ENCODE data around the gene CISD3.

CISD3 gene

DNA sequence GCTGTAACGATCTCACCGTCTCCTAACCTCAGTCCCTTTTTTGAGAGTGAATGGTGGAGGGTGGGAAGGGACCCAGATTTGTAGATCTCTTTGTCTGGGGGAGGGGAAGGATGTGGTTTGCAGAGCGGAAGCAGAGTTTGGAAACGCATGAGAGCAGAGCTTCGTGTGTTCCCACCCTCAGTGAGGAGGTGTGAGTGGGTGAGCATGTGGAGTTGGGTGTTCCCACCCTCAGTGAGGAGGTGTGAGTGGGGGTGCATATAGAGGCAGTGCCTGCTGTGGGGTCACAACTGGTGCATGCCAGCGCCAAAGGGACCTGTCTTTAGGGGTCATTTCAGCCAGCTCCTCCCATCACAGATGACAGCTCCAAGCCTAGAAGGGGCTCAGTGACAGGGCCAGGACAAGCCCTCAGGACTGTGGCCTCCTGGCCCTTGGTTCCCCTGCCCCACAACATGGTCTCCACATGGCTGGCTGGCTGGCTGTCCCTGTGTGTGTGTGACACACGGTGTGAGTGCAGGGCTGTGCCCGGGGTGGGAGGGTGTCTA lies 1.8 kb upstream of the CISD3 start:
- DNase-seq (ENCODE audit: low spot score) = no peak

DNA sequence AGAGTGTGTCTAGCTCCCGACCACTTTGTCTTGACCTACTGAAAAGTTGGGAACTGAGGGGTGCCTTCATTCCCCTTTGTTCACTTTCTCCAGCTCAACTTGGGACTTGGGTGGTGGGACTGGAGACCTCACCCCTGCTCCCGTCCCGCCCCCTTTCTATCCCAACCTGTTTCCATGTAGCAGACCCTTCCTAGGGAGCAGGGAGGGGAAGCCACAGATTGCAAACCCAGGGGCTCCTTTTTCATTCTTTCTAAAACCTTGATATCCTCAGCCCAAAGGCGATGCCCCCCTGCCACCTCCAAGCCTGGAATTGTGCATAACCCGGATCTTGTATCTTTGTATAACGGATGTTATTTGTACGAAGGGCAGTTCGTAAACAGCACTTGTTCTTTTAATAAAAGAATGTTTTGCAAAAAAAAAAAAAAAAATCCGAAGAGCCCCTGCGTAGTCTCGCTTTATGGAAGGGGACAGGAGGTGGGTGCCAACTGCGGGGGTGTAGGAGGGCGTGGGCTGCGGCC lies 714 bp upstream of the CISD3 start:
- no peak for DNase-seq (ENCODE audit: low spot score)

DNA sequence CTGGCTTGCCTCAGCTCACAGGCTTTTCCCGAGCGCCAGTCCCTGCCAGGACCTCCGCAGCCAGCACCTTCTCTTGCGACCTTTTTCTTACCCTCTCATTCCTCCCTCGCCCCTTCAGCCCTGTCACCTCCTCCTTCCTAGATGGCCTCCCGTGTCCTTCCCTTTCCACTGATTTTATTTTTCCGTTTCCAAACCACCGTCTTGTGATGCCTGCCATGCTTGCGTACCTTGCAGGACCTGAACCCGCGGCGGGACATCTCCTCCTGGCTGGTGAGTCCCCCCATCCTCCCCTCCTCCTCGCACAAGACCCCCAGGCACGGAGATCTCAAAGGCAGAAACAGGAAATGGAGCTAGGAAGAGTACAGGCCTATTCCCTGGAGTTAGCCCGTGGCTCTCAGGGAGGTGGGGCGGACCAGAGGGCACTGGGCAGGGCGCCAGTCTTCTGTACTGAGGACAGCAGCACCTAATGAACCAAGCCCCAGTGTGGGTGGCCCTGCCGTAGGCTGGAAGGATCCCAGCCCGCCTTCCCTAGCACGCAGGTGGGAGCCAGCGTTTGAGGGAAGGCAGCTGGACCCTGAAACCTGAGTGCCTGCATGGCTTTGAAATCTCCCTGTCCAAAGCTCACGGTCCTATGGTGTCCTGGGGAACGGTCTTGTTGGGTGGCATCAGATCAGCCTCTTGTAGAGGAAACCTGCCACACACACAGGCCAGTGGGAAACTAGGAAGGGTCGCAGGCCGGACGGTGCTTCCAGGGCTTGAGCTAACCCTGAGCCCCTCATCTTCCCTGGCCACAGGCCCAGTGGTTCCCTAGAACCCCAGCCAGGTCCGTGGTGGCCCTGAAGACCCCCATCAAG lies 612 bp downstream of the CISD3 start:
- DNase-seq (ENCODE audit: low spot score) = peak; percentile 69

DNA sequence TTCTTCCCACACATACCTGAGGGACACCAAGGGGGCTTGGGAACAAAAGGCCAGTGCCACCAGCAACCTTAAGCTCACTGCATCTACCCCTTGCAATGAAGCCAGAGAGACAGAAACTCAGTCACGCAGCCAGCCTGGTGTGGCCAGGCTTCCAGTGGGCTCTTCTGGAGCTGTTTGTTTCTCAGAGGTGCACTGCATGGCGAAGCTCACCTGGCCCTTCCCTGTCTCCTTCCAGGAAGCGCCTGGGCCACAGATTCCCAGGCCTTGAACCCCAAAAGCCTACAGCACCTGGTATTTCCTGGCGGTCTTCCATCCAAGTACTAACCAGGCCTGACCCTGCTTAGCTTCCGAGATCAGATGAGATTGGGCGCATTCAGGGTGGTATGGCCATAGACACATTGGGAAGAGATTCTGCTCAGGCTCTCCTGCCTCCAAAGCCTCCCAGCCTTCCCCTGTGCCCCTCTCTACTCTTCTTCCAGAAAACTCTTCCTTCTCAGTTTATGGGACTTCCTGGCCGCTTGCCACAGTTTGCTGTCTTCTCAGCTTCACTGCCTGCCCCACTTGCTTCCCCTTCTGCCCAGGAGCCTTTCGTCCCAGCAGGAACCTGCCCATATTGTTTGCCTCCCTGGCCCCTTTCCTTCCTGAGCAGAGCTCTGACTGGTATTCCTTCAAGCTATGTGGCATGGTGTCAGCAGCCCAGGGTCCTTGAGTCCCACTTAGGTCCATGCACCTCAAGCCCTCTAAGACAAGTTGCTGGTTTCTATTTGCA lies 1.6 kb downstream of the CISD3 start:
- no peak for DNase-seq (ENCODE audit: low spot score)

DNA sequence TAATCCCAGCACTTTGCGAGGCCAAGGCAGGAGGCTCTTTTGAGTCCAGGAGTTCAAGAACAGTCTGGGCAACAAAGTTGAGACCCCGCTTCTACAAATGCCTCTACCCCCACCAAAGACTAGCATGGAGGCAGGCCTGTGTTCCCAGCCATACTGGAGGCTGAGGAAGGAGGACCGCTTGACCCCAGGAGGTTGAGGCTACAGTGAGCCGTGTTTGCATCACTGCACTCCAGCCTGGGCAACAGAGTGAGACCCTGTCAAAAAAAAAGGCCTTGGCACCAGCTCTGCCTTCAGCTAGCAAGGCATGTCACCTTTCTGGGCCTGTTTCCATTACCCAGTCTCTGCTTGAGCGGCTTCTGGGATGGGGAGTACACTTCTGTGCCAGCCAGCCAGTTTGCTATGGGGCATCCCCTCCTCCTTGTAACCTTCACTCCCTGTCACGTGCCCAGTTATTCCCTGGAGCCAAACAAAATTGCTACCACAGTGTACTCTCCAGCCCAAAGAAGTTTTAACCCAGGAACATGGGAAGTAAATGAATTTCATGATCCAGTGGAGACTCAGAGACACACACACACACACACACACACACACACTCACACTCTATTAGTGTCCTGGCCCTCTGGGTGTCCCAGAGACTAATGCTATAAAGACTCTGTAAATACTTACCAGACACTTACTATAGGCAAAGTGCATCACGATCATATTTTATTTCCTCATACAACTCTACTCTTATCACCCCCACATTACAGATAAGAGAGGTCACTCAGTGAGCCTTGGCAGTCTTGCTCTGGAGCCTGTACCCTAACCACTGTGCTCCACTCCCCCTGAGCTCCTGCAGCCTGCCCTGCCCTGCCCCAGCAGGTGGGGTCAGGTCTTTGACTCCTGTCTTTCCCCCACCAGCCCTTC lies 2.5 kb downstream of the CISD3 start:
- no peak for DNase-seq (ENCODE audit: low spot score)

DNA sequence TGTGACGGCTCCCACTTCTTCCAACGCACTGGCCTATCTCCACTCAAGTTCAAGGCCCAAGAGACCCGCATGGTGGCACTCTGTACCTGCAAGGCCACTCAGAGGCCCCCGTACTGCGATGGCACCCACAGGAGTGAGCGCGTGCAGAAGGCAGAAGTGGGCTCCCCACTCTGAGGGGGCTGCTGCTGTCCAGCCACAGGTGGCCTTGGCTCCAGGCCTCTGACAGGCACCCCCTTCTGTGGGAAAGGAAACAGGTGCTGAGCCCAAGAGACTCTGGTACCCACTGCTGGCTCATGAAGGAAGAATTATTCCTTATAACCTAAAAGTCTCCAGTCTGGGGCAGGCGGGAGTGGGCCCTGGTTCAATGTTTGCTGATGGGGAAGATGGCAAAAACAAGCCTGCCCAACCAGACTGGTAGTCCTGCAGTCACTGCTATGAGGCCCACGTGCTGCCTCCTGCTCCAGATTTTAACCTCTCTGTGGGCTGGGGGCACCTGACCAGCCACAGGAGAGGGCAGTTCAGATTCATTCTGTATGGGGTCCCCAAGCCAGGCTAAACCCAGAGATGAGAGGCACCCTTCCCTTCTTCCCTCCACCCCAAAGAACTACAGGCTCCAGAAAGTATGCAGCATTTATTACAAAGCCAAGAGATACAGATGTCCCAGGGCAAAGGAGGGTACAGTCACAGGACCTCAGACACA lies 3.3 kb downstream of the CISD3 start:
- DNase-seq (ENCODE audit: low spot score) = no peak

DNA sequence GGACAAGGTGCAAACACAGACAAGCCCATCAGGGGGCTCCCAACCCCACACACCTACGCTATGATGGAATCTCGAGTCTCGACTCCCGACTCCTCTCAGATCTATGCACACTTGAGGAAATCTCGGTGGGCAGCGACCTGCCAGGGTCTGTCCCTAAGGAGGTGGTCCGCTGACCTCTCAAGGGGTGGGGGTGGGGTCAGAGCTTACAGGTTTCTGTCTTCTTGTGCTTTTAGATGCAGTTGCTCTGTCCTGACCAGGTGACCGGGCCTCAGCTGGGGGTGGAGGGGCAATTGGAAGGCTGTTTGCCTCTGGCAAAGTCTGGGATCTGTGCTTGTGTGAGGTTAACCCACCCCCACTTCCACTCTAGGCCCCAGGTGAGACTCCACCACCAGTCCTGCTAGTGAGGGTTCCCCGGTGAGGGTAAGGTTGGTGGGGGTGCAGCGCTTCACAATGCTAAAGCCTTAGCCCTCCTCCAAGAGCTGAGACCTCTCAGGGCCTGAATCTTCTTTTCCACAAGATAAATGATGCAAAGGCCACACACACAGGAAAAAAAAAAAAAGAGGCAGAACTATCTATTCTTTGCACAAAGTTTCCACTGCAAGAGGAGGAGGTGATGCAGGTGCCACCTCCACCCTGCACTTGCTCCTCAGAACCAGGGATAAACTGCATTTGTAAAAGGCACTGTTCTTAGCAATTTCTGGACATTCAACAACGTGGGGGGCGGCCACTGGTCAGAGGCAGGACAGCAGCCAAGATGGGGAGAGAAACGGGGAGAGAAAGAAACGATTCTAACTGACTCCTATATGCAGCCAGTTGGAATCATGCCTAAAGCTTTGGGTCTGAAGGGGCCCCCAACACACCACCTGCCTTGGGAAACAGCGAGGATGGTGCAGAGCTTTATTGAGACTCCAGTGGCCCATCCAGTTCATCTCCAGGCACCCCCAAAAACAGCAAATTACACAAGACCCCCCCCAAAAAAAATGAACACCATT lies 4.1 kb downstream of the CISD3 start:
- DNase-seq (ENCODE audit: low spot score) = no peak

DNA sequence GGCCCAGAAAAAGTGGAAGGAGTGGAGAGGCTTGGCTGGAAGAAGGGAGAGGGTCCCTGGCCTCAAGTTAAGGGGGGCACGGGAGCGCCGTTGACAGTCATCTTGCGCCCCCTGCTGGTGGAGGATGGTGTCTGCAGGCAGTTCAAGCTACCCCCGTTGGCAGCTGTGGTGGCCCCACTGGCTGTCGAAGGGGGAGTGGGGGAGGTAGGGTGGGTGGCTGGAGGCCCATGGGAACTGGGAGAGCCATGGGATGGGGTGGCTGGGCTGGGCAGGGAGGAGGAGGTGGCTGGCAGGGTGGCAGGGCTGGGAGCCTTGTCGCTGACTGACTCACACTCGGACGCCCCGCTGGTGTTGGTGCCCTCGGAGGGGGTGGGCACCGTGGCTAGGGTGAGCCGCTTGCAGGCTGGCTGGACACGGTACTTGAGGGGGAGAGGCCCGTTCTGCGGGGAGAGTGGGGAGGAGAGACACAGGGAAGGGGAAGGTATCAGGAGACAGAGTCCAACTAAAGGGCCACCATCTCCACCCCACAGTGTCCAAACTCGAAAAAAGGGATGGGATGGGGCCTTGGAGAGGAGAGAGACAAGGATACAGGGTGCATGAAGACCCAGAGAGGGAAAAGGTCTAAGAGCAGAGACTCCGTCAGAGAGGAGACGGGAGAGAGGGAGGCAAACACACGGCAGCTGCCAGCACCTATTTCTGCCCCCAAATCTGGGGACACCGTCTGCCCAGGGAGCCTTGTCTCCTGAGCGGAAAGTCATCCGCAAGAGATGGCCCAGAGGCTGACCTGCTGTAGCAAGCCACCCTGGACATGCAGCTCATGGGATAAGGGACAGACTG lies 5.2 kb downstream of the CISD3 start:
- peak; percentile 85 for DNase-seq (ENCODE audit: low spot score)

DNA sequence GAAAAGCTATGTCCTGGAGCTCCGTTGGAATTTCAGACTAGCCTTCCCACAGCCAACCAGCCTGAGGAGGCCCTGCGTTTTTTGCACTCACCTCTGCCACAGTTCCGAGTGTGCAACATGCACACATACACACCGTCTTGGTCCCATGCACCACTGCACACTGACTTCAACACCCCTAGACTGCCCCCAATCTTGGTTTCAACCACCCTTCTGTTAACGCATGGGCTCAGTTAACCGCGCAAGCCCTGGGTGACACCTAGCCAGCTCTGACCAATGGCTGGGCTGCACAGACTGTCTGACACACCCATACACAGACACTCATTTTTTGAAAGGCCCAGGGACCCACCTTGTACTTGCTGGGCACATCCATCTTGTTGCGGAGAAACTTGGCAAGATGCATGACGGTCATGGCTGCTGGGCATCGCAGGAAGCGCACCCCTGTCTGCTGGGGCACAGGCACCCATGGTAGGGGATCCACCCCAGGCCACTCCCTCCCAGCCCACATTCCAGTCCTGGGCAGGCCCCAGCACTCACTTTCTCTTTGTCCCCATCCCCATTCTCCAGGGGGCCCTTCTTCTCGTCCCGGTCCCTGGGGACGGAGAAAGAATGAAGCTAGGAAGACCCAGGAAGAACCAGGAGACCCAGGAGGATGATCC lies 8.0 kb downstream of the CISD3 start:
- no peak for DNase-seq (ENCODE audit: low spot score)

DNA sequence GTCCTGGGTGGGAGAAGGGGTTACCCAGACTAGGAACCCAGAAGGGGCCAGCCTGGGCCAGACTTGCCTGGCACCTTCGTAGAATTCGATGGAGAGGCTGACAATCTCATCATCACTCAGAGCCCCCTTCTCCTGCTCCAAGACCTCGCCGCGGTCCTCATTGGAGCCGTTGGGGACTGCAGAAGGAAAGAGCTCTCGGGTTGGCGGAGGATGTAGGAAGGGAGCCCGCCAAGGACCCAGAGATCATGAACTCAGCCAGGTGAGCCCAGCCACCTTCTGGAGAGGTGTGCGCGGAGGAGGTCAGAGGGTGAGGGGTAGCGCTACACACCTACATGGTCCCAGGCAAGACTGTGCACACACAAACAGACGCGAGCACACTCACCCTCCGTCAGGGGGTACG lies 8.5 kb downstream of the CISD3 start:
- no peak for DNase-seq (ENCODE audit: low spot score)

DNA sequence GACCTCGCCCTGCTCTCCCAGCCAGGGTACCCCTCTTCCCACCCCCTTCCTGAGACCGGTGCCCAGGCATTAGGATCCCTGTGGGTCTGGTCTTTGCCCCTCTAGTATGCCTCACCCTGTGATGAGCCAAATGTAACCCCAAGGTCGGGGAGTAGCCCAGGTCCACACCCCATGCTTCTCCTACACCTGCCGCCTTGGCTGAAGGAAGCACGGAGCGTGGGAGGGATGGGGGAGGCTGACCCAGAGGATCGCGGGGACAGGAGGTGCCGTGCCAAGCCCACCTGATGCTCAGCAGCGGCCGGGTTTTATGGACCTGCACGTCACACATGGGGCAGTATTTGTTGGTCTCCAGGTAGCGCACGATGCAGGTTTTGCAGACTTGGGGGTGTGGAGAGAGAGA lies 9.2 kb downstream of the CISD3 start:
- DNase-seq (ENCODE audit: low spot score) = no peak

DNA sequence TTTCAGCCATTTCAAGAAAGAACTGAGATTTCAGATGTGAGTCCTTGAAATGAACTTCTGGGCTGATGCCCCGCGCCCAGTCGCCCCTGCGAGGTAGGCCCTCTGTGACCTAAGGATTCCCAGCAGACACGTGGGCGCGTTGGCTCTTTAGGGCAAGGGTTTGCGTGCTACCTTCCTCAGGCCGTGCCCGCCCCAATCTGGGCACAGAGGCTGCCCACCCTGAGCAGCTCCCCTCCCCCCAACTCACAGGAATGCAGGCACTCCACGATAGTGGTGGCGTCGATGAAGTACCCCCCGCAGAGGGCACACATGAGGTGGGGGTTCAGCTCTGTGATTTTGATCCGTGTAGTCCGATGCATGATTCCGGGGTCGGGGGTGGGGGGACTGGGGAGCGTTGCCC lies 9.9 kb downstream of the CISD3 start:
- DNase-seq (ENCODE audit: low spot score) = no peak

DNA sequence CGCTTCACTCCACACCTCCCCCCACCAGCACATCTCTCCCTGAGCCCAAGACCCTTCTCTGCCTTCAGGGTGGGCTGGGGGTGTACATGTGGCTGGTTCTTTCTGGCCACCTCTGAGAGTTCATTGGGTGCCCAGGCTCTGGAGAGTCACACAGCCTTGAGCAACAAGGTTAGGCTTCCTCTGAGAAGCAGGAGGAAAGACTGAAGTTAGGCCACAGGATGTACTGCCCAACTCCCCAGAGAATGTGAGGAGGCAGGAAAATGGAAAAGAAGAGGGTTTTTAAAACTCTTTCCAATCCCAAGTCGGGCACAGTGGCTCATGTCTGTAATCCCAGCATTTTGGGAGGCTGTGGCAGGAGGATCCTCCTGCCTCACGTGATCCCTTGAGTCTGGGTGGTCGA lies 10.7 kb downstream of the CISD3 start:
- DNase-seq (ENCODE audit: low spot score) = no peak

DNA sequence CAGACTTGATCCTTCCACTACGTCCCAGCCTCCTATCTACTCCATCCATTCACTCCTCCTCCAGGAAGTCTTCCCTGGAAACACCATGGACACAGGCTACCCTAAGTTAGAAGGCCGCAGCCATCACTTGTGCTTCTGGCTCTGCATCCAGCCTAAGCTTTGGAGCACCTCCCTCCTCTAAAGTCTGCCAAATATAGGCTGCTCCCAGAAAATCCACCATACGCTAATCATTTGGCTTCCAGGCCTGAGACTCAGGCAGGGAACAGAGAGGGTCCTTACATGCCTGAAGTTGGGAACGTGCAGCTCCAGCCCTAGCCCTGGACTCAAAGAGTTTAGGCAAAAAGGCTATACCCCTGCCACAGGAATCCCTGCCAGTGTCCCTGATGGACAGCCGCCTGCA lies 11.3 kb downstream of the CISD3 start:
- DNase-seq (ENCODE audit: low spot score) = no peak

DNA sequence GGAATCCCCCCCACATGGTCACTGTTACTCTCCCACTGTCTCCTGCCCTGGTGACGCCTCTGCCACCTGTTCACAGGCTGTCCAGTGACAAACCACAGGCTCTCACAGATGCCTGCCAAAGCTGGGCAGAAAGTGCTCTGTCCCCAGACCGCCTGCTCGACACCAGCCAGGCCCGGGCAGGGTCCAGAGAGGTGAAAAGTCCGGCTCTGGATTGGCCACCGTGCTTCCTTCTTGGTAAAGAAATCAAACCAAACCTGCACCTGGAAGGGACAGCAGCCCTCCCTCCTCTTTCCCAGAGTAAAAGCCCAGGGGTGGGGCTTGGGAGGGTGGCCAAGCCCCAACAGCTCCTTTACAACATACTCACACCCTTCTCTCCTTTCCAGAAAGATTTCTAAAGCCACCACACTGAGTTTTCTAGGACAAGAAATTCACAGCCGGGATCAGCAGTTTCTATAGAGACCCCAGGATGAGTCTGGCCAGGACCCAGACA lies 11.8 kb downstream of the CISD3 start:
- no peak for DNase-seq (ENCODE audit: low spot score)

DNA sequence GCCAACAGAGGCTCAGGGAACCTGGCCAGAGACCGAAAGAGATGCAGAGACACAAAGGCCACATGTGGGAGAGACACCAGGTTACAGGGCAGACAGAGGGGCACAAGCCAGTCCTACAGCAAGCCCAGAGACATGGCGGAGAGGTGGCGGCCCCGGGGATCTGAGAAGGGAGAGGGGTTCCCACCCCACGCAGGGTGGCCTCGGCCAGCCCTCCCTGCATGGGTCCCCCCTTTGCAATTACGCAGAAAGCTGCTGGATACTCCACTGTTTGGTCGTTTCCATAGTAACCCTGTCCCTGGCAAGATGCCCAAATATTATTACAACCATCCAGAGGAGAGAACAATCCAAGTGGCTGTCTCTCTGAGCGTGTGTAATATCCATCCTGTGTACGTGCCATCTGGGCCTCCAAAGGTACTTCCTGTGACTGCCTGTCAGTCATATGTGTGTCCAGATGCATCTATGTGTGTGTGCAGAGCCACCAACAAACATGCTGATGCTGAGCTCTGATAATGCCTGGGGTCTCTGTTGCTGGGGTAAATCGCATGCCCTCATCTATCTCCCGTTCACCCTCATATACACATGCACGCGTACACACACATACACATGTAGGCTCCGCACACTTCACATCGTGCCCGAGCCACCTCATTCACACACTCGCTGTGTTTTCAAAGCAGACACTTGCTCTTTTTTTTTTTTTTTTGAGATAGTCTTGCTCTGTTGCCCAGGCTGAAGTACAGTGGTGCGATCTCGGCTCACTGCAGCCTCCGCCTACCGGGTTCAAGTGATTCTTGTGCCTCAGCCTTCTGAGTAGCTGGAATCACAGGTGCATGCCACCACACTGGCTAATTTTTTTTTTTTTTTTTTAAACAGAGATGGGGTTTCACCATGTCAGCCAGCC lies 12.5 kb downstream of the CISD3 start:
- peak; percentile 74 for DNase-seq (ENCODE audit: low spot score)

DNA sequence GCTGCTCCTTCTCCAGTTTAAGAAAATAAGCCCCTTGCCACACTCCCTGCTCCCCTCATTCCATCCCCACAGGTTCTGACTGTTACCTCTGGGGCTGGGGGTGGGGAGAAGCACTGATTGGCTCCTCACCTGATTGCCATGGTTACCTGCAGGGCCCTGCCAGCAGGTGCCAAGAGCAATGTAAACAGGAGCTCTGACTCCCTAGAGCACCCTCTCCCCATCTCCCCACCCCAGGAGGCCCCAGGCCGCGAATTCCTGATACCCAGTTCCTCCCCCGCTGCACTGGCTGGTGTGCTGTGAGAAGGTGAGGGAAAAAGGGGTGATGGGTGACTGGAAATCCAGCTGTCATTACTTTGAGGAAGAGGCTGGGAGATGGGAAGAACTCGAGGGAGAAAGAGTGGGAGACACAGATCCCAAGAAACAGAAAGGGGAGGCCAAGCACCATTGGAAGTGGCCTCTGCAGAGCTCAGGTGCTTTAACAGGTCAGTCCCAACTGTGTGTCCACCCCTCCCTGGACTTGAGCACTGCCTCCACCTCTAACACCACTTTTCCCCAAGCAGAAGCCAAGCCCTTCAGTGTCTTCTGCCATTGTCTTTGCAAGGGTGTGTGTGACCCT lies 13.5 kb downstream of the CISD3 start:
- no peak for DNase-seq (ENCODE audit: low spot score)
